Rectal smooth muscle tissue (tissue), 1 donor: ENCODE measurements around the gene EIF2B2.

Experiments
- H3K27ac ChIP-seq: one replicate; pipeline ENCODE4 v1.7.0; 2013; ENCODE audit warnings: low read depth, low read length, inconsistent platforms
- H3K27me3 ChIP-seq: one replicate; pipeline ENCODE4 v1.7.0; 2013; ENCODE audit warnings: low read length; ENCODE audit not compliant: control insufficient read depth, insufficient read depth
- H3K36me3 ChIP-seq: one replicate; pipeline ENCODE4 v1.7.0; 2013; ENCODE audit warnings: low read length; ENCODE audit not compliant: control insufficient read depth, insufficient read depth
- H3K4me1 ChIP-seq: one replicate; pipeline ENCODE4 v1.7.0; 2013; ENCODE audit warnings: low read length; ENCODE audit not compliant: control insufficient read depth, insufficient read depth
- H3K4me3 ChIP-seq: one replicate; pipeline ENCODE4 v1.7.0; 2013; ENCODE audit warnings: low read length
- H3K9ac ChIP-seq: one replicate; pipeline ENCODE4 v1.7.0; 2013; ENCODE audit warnings: low read length

EIF2B2 gene

GRCh38 chr14:75010472-75011093 lies 7.9 kb downstream of the EIF2B2 start:
- Histone ChIP-seq H3K4me1 (no peaks in the 10 kb centered on the region), H3K27me3 (no peaks in the 10 kb centered on the region), H3K27ac (no peak overlapping the region), H3K9ac (no peak overlapping the region), H3K4me3 (no peak overlapping the region), H3K36me3 (peaks cover 28% of the 10 kb centered on the region)

GRCh38 chr14:75011356-75011994 lies 8.8 kb downstream of the EIF2B2 start:
- Histone ChIP-seq H3K36me3 (peaks cover 24% of the 10 kb centered on the region), H3K27me3 (no peaks in the 10 kb centered on the region), H3K27ac (no peak overlapping the region)

GRCh38 chr14:75013290-75013689 lies 10.6 kb downstream of the EIF2B2 start:
- Histone ChIP-seq H3K27me3 (no peaks in the 10 kb centered on the region), H3K9ac (no peak overlapping the region), H3K4me3 (no peak overlapping the region), H3K27ac (no peak overlapping the region), H3K4me1 (no peaks in the 10 kb centered on the region), H3K36me3 (peaks cover 22% of the 10 kb centered on the region)

More at GRCh38 chr14:75011356-75011994, 8.8 kb downstream of the EIF2B2 start:
- Histone ChIP-seq H3K9ac (no peak overlapping the region), H3K4me3 (no peak overlapping the region), H3K4me1 (no peaks in the 10 kb centered on the region)

DNA sequence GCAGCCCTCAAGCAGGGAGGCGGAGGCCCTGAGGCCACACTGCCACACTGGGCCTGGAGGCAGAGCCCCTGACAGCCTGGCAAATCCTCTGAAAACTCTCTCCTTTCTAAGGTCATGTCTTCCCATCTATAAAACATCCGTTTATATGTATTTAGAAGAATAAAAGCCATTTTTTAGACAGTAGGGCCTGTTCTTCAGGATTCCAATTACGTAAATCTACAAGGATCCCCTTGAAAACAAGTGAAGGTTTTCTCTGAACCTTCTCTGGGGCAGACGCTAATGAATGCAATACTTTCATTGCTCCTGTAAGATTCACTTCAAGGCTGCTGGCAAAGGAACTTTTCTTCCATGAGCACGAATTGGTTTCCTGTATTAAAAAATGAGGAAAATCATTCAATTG lies 12.8 kb downstream of the EIF2B2 start:
- H3K27me3 ChIP-seq, result no peaks in the 10 kb centered on the region
- no peak overlapping the region for H3K4me3 ChIP-seq
- no peak overlapping the region for H3K27ac ChIP-seq
- peaks cover 18% of the 10 kb centered on the region for H3K36me3 ChIP-seq
- H3K9ac ChIP-seq, result no peak overlapping the region
- H3K4me1 ChIP-seq, result no peaks in the 10 kb centered on the region

GRCh38 chr14:75016815-75017214 lies 14.1 kb downstream of the EIF2B2 start:
- no peak overlapping the region for H3K27ac ChIP-seq
- no peaks in the 10 kb centered on the region for H3K4me1 ChIP-seq
- no peaks in the 10 kb centered on the region for H3K27me3 ChIP-seq
- H3K9ac ChIP-seq, result no peak overlapping the region
- H3K4me3 ChIP-seq, result no peak overlapping the region
- H3K36me3 ChIP-seq, result peaks cover 18% of the 10 kb centered on the region

DNA sequence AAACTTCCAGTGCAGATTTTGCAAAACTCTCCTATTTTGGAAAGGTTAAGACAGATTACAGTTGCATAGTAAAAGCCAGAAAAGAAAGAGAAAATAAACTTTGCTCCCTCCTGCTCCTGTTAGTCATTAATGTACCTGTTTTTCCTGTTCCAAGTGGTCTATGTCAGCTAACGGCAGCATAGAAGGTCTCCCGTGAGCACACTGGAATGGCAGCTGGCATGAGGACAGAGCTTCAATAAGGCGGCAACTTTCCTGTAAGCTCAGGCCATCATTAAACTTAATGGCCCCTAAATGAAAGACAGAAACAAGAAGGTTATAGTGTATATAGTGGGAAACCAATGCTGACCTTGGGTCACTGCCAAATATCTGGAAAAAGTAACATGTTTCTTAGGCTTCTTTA lies 16.0 kb downstream of the EIF2B2 start:
- peaks cover 22% of the 10 kb centered on the region for H3K36me3 ChIP-seq
- H3K4me1 ChIP-seq, result no peaks in the 10 kb centered on the region
- no peak overlapping the region for H3K27ac ChIP-seq
- H3K9ac ChIP-seq, result no peak overlapping the region
- no peaks in the 10 kb centered on the region for H3K27me3 ChIP-seq
- no peak overlapping the region for H3K4me3 ChIP-seq

GRCh38 chr14:75022655-75023054 lies 19.9 kb downstream of the EIF2B2 start:
- Histone ChIP-seq H3K36me3 (peaks cover 12% of the 10 kb centered on the region), H3K4me1 (no peaks in the 10 kb centered on the region), H3K9ac (no peak overlapping the region), H3K27me3 (no peaks in the 10 kb centered on the region), H3K4me3 (no peak overlapping the region), H3K27ac (no peak overlapping the region)

GRCh38 chr14:75023108-75023507 lies 20.4 kb downstream of the EIF2B2 start:
- no peak overlapping the region for H3K9ac ChIP-seq
- peaks cover 12% of the 10 kb centered on the region for H3K36me3 ChIP-seq
- no peaks in the 10 kb centered on the region for H3K27me3 ChIP-seq
- H3K4me3 ChIP-seq, result no peak overlapping the region
- no peaks in the 10 kb centered on the region for H3K4me1 ChIP-seq
- H3K27ac ChIP-seq, result no peak overlapping the region

GRCh38 chr14:75025082-75025481 lies 22.4 kb downstream of the EIF2B2 start:
- no peaks in the 10 kb centered on the region for H3K4me1 ChIP-seq
- H3K4me3 ChIP-seq, result no peak overlapping the region
- H3K9ac ChIP-seq, result no peak overlapping the region
- H3K27ac ChIP-seq, result no peak overlapping the region
- H3K36me3 ChIP-seq, result peaks cover 9% of the 10 kb centered on the region
- H3K27me3 ChIP-seq, result no peaks in the 10 kb centered on the region

- Histone ChIP-seq H3K9ac (no peak overlapping the region), H3K36me3 (peaks cover 6% of the 10 kb centered on the region), H3K4me1 (no peaks in the 10 kb centered on the region), H3K27me3 (no peaks in the 10 kb centered on the region), H3K4me3 (no peak overlapping the region), H3K27ac (no peak overlapping the region)
Measured at GRCh38 chr14:75025876-75026275, 23.2 kb downstream of the EIF2B2 start.

DNA sequence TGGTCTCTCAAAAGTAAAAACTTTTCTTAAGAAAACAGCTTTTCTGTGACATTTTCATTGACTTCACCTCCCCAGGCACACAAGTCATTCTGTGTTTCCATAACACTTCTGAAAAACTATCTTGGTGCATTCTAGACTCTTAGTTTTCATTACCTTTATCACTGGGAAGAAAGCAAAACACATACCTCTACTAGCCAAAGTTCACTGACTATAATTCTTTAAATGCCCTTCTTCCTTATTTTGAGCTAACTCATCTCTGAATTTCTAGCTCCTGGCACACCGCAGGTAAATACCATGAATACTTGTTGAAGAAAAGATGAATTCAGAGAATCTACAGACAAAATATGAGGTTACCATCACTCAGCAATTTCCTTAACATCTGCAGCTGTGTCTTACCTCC lies 27.4 kb downstream of the EIF2B2 start:
- Histone ChIP-seq H3K36me3 (peaks cover 2% of the 10 kb centered on the region), H3K27me3 (no peaks in the 10 kb centered on the region), H3K27ac (no peak overlapping the region), H3K4me1 (no peaks in the 10 kb centered on the region), H3K9ac (no peak overlapping the region), H3K4me3 (no peak overlapping the region)

- Histone ChIP-seq H3K4me1 (no peaks in the 10 kb centered on the region), H3K9ac (no peak overlapping the region), H3K27me3 (no peaks in the 10 kb centered on the region), H3K36me3 (peaks cover 6% of the 10 kb centered on the region), H3K4me3 (no peak overlapping the region), H3K27ac (no peak overlapping the region)
Measured at GRCh38 chr14:75032939-75033338, 30.2 kb downstream of the EIF2B2 start.

- Histone ChIP-seq H3K27me3 (no peaks in the 10 kb centered on the region), H3K9ac (no peak overlapping the region)
Measured at GRCh38 chr14:75040507-75040906, 37.8 kb downstream of the EIF2B2 start.

More at GRCh38 chr14:75040507-75040906, 37.8 kb downstream of the EIF2B2 start:
- no peaks in the 10 kb centered on the region for H3K4me1 ChIP-seq
- H3K36me3 ChIP-seq, result peaks cover 4% of the 10 kb centered on the region
- no peak overlapping the region for H3K27ac ChIP-seq
- H3K4me3 ChIP-seq, result no peak overlapping the region
